Measurements from ENCODE around the gene GHRL. TPM values are rescaled to one million over a fixed set of nuclear protein-coding genes. Genes with fewer than 3 reads are reported as not detected.

Gene GHRL
- polyA plus RNA-seq, 2 of the 4 experiments (the other 2 are of a cell fraction): not detected

GRCh38 chr3:10319251-10319650, 26.5 kb upstream of the GHRL start:
- ChIA-PET CTCF (interaction anchor here (1.0 to 1.2 kb wide), 2 partner anchors 9 to 21 kb away, joined by 3 to 5 read pairs; no protein-coding TSS in a partner anchor), POLR2A (no interaction called here)
- FAIRE-seq: no peak
- 85% methylated on average over 6 of the region's 6 CpGs for WGBS (ENCODE audit: missing lambda C conversion rate)
- Histone ChIP-seq H3K9me3 (no peaks in the 10 kb centered on the region), H3K4me1 (peaks cover 5% of the 10 kb centered on the region; the same call in 2 of the 3 replicates), H3K27ac (no peak overlapping the region), H3K4me2 (peak overlapping the region; percentile 96), H3K4me3 (no peak overlapping the region)
- TF ChIP-seq ATOH8 (CRISPR knock-in tag; IDR thresholded peaks at IDR 0.05; ENCODE audit: low read depth): no peak
- no peak for TF ChIP-seq PHF8 (IDR thresholded peaks at IDR 0.05; ENCODE audit: borderline replicate concordance, low read depth)
- TF ChIP-seq TP53 (CRISPR knock-in tag; IDR thresholded peaks at IDR 0.05): no peak
- TF ChIP-seq SREBF2 (IDR thresholded peaks at IDR 0.05): no peak
- no peak for TF ChIP-seq EP300 (IDR thresholded peaks at IDR 0.05)
- no peak for TF ChIP-seq REST (IDR thresholded peaks at IDR 0.05)
- no peak for TF ChIP-seq JUN (IDR thresholded peaks at IDR 0.05)
- no peak for TF ChIP-seq TFCP2L1 (CRISPR knock-in tag; IDR thresholded peaks at IDR 0.05)
- TF ChIP-seq CHD4 (IDR thresholded peaks at IDR 0.05; ENCODE audit: borderline replicate concordance): no peak
- TF ChIP-seq NPAS2 (CRISPR knock-in tag; IDR thresholded peaks at IDR 0.05; ENCODE audit: borderline replicate concordance): no peak
- TF ChIP-seq GATA3 (IDR thresholded peaks at IDR 0.05; ENCODE audit: borderline replicate concordance): no peak
- TF ChIP-seq NR3C1 (IDR thresholded peaks at IDR 0.05): no peak
- TF ChIP-seq EHMT2 (IDR thresholded peaks at IDR 0.05; ENCODE audit: low read depth): no peak
- no peak for TF ChIP-seq E2F6 (IDR thresholded peaks at IDR 0.05; ENCODE audit: borderline replicate concordance, low read depth)
- no peak for TF ChIP-seq RARB (CRISPR knock-in tag; IDR thresholded peaks at IDR 0.05)
- TF ChIP-seq KDM1A (IDR thresholded peaks at IDR 0.05; ENCODE audit: low read depth): no peak
- no peak for TF ChIP-seq BHLHE40 (IDR thresholded peaks at IDR 0.05; ENCODE audit: low read depth, low read length)
- TF ChIP-seq BCL3 (IDR thresholded peaks at IDR 0.05): no peak
- TF ChIP-seq RCOR1 (IDR thresholded peaks at IDR 0.05; ENCODE audit: low read depth, low read length): no peak
- TF ChIP-seq MAFK (IDR thresholded peaks at IDR 0.05; ENCODE audit: partially characterized antibody): no peak
- ATAC-seq: no peak
- no peak for DNase-seq (ENCODE audit: low read depth in 1 of 2, low spot score in 1 of 2)

- peaks cover 5% of the 10 kb centered on the region; the same call in 2 of the 3 replicates for H3K4me1 ChIP-seq
- no peak overlapping the region for H3K4me2 ChIP-seq
- no peaks in the 10 kb centered on the region for H3K9me3 ChIP-seq
- no peak overlapping the region for H3K27ac ChIP-seq
- FAIRE-seq (no peak), ATAC-seq (no peak), DNase-seq (ENCODE audit: low read depth in 1 of 2, low spot score in 1 of 2) (no peak)
- ChIA-PET POLR2A (interaction anchor here (0.5 kb wide), 1 partner anchor 424 kb away, joined by 5 read pairs; no protein-coding TSS in a partner anchor), CTCF (interaction anchor here (1.2 kb wide), 1 partner anchor 22 kb away, joined by 5 read pairs; no protein-coding TSS in a partner anchor)
- 93% methylated on average over 3 of the region's 3 CpGs for WGBS (ENCODE audit: missing lambda C conversion rate)
- H3K4me3 ChIP-seq: no peak overlapping the region
- no peak for TF ChIP-seq EHMT2 (IDR thresholded peaks at IDR 0.05; ENCODE audit: low read depth)
- TF ChIP-seq PBX3 (IDR thresholded peaks at IDR 0.05): no peak
- no peak for TF ChIP-seq ESRRA (IDR thresholded peaks at IDR 0.05; ENCODE audit: borderline replicate concordance, low read length)
- no peak for TF ChIP-seq REST (IDR thresholded peaks at IDR 0.05)
- no peak for TF ChIP-seq FOSB (CRISPR knock-in tag; IDR thresholded peaks at IDR 0.05)
- TF ChIP-seq NR3C1 (IDR thresholded peaks at IDR 0.05): no peak
- no peak for TF ChIP-seq KDM1A (IDR thresholded peaks at IDR 0.05; ENCODE audit: low read depth)
- TF ChIP-seq FOXS1 (CRISPR knock-in tag; IDR thresholded peaks at IDR 0.05): no peak
- TF ChIP-seq ATOH8 (CRISPR knock-in tag; IDR thresholded peaks at IDR 0.05; ENCODE audit: low read depth): no peak
- TF ChIP-seq HOXA7 (CRISPR knock-in tag; IDR thresholded peaks at IDR 0.05): no peak
- no peak for TF ChIP-seq SMC3 (IDR thresholded peaks at IDR 0.05)
Measured at GRCh38 chr3:10317961-10318350, 25.2 kb upstream of the GHRL start.
